ENCODE data around the gene PRDM8.

The PRDM8 gene

GRCh38 chr4:80196922-80197573 is at the start of gene PRDM8:
TSS of gene PRDM8 (plus strand) at chr4:80197503. CDS start at chr4:80200081, 2,578 bp downstream.
- Histone ChIP-seq H3K4me3 (ENCODE audit: low read depth in 1 of 2, low read length in 1 of 2) (peak within 1 kb of the TSS; percentile 55 to 70), H3K27ac (peak within 1 kb of the TSS; percentile 70), H3K36me3 (no peaks in the 10 kb centered on the region), H3K4me1 (ENCODE audit: control insufficient read depth in 1 of 2, insufficient read depth in 1 of 2, low read depth in 1 of 2, low read length in 1 of 2) (peaks cover 27 to 38% of the 10 kb centered on the region in 2 experiments), H3K9me3 (no peaks in the 10 kb centered on the region), H3K27me3 (peaks cover 92% of the 10 kb centered on the region)
- TF ChIP-seq CTCF (IDR thresholded peaks at IDR 0.05), result no peak

- Histone ChIP-seq H3K4me3 (ENCODE audit: low read depth in 1 of 2, low read length in 1 of 2) (no peak overlapping the region), H3K9me3 (no peaks in the 10 kb centered on the region), H3K4me1 (ENCODE audit: control insufficient read depth in 1 of 2, insufficient read depth in 1 of 2, low read depth in 1 of 2, low read length in 1 of 2) (no peaks in the 10 kb centered on the region), H3K27me3 (no peaks in the 10 kb centered on the region), H3K36me3 (no peaks in the 10 kb centered on the region), H3K27ac (no peak overlapping the region)
- no peak for TF ChIP-seq CTCF (IDR thresholded peaks at IDR 0.05)
Observed at GRCh38 chr4:80150387-80151180, 46.7 kb upstream of the PRDM8 start.

- Histone ChIP-seq H3K27me3 (no peaks in the 10 kb centered on the region), H3K36me3 (no peaks in the 10 kb centered on the region), H3K27ac (no peak overlapping the region), H3K4me3 (ENCODE audit: low read depth in 1 of 2, low read length in 1 of 2) (no peak overlapping the region), H3K9me3 (no peaks in the 10 kb centered on the region), H3K4me1 (ENCODE audit: control insufficient read depth in 1 of 2, insufficient read depth in 1 of 2, low read depth in 1 of 2, low read length in 1 of 2) (no peaks in the 10 kb centered on the region)
- no peak for TF ChIP-seq CTCF (IDR thresholded peaks at IDR 0.05)
Observed at GRCh38 chr4:80151981-80152380, 45.3 kb upstream of the PRDM8 start.

GRCh38 chr4:80153874-80154544 is 43.3 kb upstream of the PRDM8 start:
- no peaks in the 10 kb centered on the region for H3K9me3 ChIP-seq
- no peaks in the 10 kb centered on the region for H3K4me1 ChIP-seq (ENCODE audit: control insufficient read depth in 1 of 2, insufficient read depth in 1 of 2, low read depth in 1 of 2, low read length in 1 of 2)
- no peak overlapping the region for H3K4me3 ChIP-seq (ENCODE audit: low read depth in 1 of 2, low read length in 1 of 2)
- no peak overlapping the region for H3K27ac ChIP-seq
- no peak for TF ChIP-seq CTCF (IDR thresholded peaks at IDR 0.05)
- no peaks in the 10 kb centered on the region for H3K36me3 ChIP-seq
- no peaks in the 10 kb centered on the region for H3K27me3 ChIP-seq

- H3K4me3 ChIP-seq (ENCODE audit: low read depth in 1 of 2, low read length in 1 of 2), result no peak overlapping the region
- no peaks in the 10 kb centered on the region for H3K4me1 ChIP-seq (ENCODE audit: control insufficient read depth in 1 of 2, insufficient read depth in 1 of 2, low read depth in 1 of 2, low read length in 1 of 2)
- no peaks in the 10 kb centered on the region for H3K27me3 ChIP-seq
- H3K36me3 ChIP-seq, result no peaks in the 10 kb centered on the region
- TF ChIP-seq CTCF (IDR thresholded peaks at IDR 0.05), result no peak
- no peaks in the 10 kb centered on the region for H3K9me3 ChIP-seq
- H3K27ac ChIP-seq, result no peak overlapping the region
Observed at GRCh38 chr4:80154545-80154933, 42.8 kb upstream of the PRDM8 start.
